ENCODE measurements around the gene CALU.

Gene CALU

DNA sequence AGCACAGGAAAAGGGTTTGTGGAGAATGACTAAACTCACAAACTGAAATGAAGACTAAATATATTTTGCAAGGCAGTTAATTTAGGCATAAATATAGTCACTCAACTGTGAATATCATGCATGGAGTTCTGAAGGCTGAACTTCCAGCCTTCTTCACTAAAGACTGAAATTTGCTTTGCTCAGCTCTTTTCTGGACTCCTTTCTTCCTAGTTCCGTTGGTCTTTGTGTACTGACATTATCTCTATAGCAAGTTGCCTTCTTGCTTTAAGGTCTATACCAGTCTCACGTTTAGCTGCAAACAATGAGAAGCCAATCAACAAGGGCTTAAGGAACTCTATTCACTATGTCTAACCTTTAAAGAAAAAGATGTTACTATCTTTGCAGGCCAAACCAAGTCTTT is 44.4 kb upstream of the CALU start:
- H3K79me2 ChIP-seq (ENCODE audit: insufficient read depth, low read depth), result no peaks in the 10 kb centered on the region
- H3K4me2 ChIP-seq, result no peak overlapping the region
- H3K27ac ChIP-seq, result no peak overlapping the region
- no peaks in the 10 kb centered on the region for H3K36me3 ChIP-seq (ENCODE audit: insufficient read depth)
- H3K4me1 ChIP-seq (ENCODE audit: low read depth, poor library complexity, severe bottlenecking), result no peaks in the 10 kb centered on the region
- no peak overlapping the region for H3K9ac ChIP-seq
- H2AFZ ChIP-seq (ENCODE audit: low read depth), result no peak overlapping the region
- TF ChIP-seq, protein P1, sequence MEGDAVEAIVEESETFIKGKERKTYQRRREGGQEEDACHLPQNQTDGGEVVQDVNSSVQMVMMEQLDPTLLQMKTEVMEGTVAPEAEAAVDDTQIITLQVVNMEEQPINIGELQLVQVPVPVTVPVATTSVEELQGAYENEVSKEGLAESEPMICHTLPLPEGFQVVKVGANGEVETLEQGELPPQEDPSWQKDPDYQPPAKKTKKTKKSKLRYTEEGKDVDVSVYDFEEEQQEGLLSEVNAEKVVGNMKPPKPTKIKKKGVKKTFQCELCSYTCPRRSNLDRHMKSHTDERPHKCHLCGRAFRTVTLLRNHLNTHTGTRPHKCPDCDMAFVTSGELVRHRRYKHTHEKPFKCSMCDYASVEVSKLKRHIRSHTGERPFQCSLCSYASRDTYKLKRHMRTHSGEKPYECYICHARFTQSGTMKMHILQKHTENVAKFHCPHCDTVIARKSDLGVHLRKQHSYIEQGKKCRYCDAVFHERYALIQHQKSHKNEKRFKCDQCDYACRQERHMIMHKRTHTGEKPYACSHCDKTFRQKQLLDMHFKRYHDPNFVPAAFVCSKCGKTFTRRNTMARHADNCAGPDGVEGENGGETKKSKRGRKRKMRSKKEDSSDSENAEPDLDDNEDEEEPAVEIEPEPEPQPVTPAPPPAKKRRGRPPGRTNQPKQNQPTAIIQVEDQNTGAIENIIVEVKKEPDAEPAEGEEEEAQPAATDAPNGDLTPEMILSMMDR (conservative IDR thresholded peaks at IDR 0.05; ENCODE audit: low read depth, low read length), result no peak
- no peak overlapping the region for H3K4me3 ChIP-seq (IDR thresholded peaks at IDR 0.05; ENCODE audit: insufficient read depth, low read depth, low read length)
- no peaks in the 10 kb centered on the region for H3K27me3 ChIP-seq (ENCODE audit: insufficient read depth, low read depth)
- no peaks in the 10 kb centered on the region for H4K20me1 ChIP-seq (ENCODE audit: insufficient read depth)

DNA sequence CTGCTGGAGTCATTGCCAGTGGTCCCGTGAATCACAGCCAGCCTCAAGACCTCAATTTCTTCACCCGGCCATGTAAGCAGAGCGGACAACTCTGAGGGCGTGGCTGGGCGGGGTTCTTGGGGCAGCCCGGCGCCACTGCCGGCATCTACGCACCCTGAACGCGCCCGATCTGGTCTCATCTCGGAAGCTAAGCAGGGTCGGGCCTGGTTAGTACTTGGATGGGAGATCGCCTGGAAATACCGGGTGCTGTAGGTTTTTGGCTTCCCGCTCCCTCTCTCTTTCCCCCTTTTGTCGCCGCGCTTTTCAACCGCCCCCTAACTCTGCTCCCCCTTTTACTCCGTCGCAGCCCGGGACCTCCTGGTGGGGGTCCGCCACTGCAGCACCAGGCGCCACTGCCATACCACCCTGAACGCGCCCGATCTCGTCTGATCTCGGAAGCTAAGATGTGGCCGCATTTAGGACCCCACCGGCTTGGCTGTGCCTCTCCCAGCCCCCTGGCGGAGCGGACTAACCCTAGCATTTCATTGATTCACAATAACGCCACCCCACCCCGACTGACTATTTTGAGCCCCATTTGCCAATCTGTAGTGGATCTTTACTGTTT is 41.8 kb upstream of the CALU start:
- no peaks in the 10 kb centered on the region for H3K79me2 ChIP-seq (ENCODE audit: insufficient read depth, low read depth)
- no peak overlapping the region for H3K4me3 ChIP-seq (IDR thresholded peaks at IDR 0.05; ENCODE audit: insufficient read depth, low read depth, low read length)
- no peak overlapping the region for H2AFZ ChIP-seq (ENCODE audit: low read depth)
- H4K20me1 ChIP-seq (ENCODE audit: insufficient read depth), result no peaks in the 10 kb centered on the region
- H3K27ac ChIP-seq, result no peak overlapping the region
- TF ChIP-seq, protein P1 (conservative IDR thresholded peaks at IDR 0.05; ENCODE audit: low read depth, low read length), result no peak
- H3K4me2 ChIP-seq, result no peak overlapping the region
- no peak overlapping the region for H3K9ac ChIP-seq
- H3K27me3 ChIP-seq (ENCODE audit: insufficient read depth, low read depth), result no peaks in the 10 kb centered on the region
- no peaks in the 10 kb centered on the region for H3K36me3 ChIP-seq (ENCODE audit: insufficient read depth)
- no peaks in the 10 kb centered on the region for H3K4me1 ChIP-seq (ENCODE audit: low read depth, poor library complexity, severe bottlenecking)

DNA sequence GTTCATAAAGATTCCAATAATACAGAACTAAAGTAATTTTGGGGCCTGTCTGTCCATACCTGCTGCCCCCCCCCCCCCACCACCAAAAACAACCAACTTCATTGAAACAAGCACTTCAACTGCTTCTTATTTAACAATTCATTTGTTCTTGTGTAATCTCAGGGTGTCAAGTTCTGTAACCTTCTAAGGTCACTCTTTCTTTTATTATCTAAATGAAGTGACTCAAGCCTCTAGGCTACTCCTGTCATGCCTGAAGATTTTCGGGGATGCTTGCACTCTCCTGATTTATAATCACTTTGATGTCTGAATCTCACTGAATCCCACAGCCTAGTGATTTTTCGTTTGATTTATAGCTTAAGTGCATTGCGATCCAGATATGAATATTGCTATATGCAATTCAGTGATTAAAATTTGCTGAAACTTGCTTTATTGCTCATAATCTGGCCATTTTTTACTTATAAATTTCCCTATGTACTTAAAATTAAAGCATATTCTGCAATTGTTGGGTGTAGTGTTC is 39.9 kb upstream of the CALU start:
- H3K36me3 ChIP-seq (ENCODE audit: insufficient read depth), result no peaks in the 10 kb centered on the region
- H3K4me3 ChIP-seq (IDR thresholded peaks at IDR 0.05; ENCODE audit: insufficient read depth, low read depth, low read length), result no peak overlapping the region
- H3K27ac ChIP-seq, result no peak overlapping the region
- H3K4me2 ChIP-seq, result no peak overlapping the region
- TF ChIP-seq, protein P1 (conservative IDR thresholded peaks at IDR 0.05; ENCODE audit: low read depth, low read length), result no peak
- H3K4me1 ChIP-seq (ENCODE audit: low read depth, poor library complexity, severe bottlenecking), result no peaks in the 10 kb centered on the region
- H4K20me1 ChIP-seq (ENCODE audit: insufficient read depth), result no peaks in the 10 kb centered on the region
- H3K9ac ChIP-seq, result no peak overlapping the region
- H3K79me2 ChIP-seq (ENCODE audit: insufficient read depth, low read depth), result no peaks in the 10 kb centered on the region
- no peak overlapping the region for H2AFZ ChIP-seq (ENCODE audit: low read depth)
- no peaks in the 10 kb centered on the region for H3K27me3 ChIP-seq (ENCODE audit: insufficient read depth, low read depth)

DNA sequence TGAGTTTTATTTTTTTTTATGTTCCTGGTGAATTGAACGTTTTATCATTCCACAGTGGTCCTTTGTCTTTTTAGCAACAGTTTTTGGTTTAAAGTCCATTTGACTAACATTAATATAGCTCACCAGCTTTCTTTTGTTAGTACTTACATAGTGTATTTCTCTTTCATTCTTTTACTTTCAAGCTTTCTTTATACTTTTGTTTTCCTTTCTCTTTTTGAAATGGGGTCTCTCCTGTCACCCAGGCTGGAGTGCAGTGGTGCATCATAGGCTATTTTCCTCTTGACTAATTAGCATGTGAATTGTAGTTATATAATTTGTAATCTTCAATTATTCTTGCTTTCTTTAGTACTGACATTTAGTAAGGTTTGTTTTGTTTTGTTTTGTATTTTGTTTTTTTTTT is 39.3 kb upstream of the CALU start:
- no peak overlapping the region for H2AFZ ChIP-seq (ENCODE audit: low read depth)
- no peak overlapping the region for H3K9ac ChIP-seq
- no peaks in the 10 kb centered on the region for H3K36me3 ChIP-seq (ENCODE audit: insufficient read depth)
- no peak overlapping the region for H3K27ac ChIP-seq
- H3K4me2 ChIP-seq, result no peak overlapping the region
- no peaks in the 10 kb centered on the region for H3K4me1 ChIP-seq (ENCODE audit: low read depth, poor library complexity, severe bottlenecking)
- TF ChIP-seq, protein P1 (conservative IDR thresholded peaks at IDR 0.05; ENCODE audit: low read depth, low read length), result no peak
- H3K4me3 ChIP-seq (IDR thresholded peaks at IDR 0.05; ENCODE audit: insufficient read depth, low read depth, low read length), result no peak overlapping the region
- H3K79me2 ChIP-seq (ENCODE audit: insufficient read depth, low read depth), result no peaks in the 10 kb centered on the region
- H3K27me3 ChIP-seq (ENCODE audit: insufficient read depth, low read depth), result no peaks in the 10 kb centered on the region
- no peaks in the 10 kb centered on the region for H4K20me1 ChIP-seq (ENCODE audit: insufficient read depth)
